ENCODE data around the gene COL5A1. TPM values are rescaled to one million over a fixed set of nuclear protein-coding genes. Genes with fewer than 3 reads are reported as not detected.
A peak's percentile ranks its signal among the peaks of the same experiment; 100 is the strongest.

COL5A1 gene
- total RNA-seq, 4 donors from 2014 or later = 4.9 to 97.4 (median 11.9) TPM

- Histone ChIP-seq H3K27ac (peak overlapping the region; percentile 36 to 83 (median 78)), H3K4me1 (peaks cover 0 to 34% (median 0%) of the 10 kb centered on the region in 4 donors), H3K36me3 (no peaks in the 10 kb centered on the region), H3K4me3 (peak overlapping the region in 1 of 4 donors; percentile 34), H3K27me3 (no peaks in the 10 kb centered on the region), H3K9me3 (peaks cover 0 to 4% (median 0%) of the 10 kb centered on the region in 4 donors)
- DNase-seq = no peak
- TF ChIP-seq POLR2A (IDR thresholded peaks at IDR 0.05) = no peak
- TF ChIP-seq CTCF (IDR thresholded peaks at IDR 0.05) = no peak
These were observed 4.2 kb downstream of the COL5A1 start for GRCh38 chr9:134645607-134646365.

DNA sequence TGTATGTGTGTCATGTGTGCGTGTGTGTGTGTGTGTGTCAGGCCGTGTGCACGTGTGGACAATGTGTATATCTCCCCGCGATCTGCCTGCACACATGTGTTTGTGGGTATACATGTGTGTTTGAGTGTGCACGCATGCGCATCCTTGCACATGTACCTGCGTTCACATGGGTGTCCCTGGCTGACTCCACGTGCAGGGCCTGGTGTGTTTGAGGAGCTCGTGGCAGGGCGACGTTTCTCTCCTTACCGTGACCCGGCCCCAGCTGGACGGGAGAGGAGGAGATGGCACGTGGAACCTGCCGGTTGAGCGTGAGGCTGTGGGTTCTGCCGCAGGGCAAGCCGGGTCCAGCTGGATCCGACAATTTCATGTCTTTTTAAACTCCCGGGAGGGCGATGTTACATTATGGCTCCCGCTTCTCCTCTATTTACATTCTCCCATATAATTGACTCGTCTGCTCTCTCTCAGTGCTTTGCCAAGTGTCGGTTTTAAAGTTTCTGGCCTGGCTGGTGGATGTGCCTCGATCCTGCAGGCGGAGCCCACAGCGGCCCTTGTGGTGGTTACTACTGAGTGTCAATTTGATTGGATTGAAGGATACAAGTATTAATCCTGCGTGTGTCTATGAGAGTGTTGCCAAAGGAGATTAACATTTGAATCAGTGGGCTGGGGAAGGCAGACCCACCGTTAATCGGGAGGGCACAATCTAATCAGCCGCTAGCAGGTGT lies 5.9 kb downstream of the COL5A1 start:
- DNase-seq = no peak
- Histone ChIP-seq H3K4me1 (peaks cover 0 to 34% (median 0%) of the 10 kb centered on the region in 4 donors), H3K9me3 (no peaks in the 10 kb centered on the region), H3K27me3 (no peaks in the 10 kb centered on the region), H3K4me3 (no peak overlapping the region), H3K27ac (peak overlapping the region in 1 of 4 donors; percentile 31), H3K36me3 (no peaks in the 10 kb centered on the region)
- no peak for TF ChIP-seq POLR2A (IDR thresholded peaks at IDR 0.05)
- no peak for TF ChIP-seq CTCF (IDR thresholded peaks at IDR 0.05)

- H3K9me3 ChIP-seq = no peaks in the 10 kb centered on the region
- TF ChIP-seq POLR2A (IDR thresholded peaks at IDR 0.05) (no peak), CTCF (IDR thresholded peaks at IDR 0.05) (no peak)
- DNase-seq = peak in 1 of 3 donors; percentile 38
- no peaks in the 10 kb centered on the region for H3K36me3 ChIP-seq
- peaks cover 0 to 34% (median 0%) of the 10 kb centered on the region in 4 donors for H3K4me1 ChIP-seq
- H3K27me3 ChIP-seq = no peaks in the 10 kb centered on the region
- no peak overlapping the region for H3K4me3 ChIP-seq
- peak overlapping the region in 3 of 4 donors; percentile 10 to 64 (median 47) for H3K27ac ChIP-seq
These were observed 7.3 kb downstream of the COL5A1 start for GRCh38 chr9:134648701-134649530.

DNA sequence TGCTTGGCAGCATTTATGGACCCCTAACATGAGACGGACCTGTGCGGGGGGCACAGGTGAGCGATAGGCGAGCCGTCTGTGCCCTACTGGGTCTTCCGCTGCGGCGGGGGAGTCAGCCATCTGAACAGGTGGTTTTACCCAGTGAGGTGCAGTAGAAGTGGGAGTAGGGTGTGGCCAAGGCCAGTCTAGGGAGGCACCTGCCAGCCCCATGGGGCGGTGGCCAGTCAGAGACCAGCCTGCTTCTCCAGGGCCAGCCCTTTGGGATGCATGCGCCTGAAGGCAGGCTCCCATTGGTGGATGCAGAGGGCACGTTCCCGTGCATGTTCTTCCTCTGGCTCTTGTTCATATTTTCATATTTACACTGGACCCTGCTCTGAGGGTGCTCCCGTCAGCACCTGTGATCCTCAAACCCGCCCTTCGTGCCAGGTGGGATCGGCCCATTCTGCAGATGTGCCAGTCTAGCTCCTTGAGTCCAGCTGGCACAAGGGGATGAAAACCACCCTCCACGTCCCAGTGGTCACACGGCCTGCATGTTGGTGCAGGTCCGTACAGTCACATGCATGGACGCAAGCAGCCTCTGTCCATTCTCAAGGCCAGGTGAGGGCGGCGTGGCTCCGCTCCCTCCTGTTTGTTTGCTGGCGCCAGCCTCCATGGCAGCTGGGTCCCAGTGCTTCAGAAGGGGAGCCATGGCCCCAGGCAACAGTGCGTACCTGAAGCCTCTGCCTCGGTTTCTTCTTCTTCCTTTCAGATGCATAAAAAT lies 9.0 kb downstream of the COL5A1 start:
- H3K4me1 ChIP-seq = peaks cover 0 to 29% (median 0%) of the 10 kb centered on the region in 4 donors
- no peaks in the 10 kb centered on the region for H3K36me3 ChIP-seq
- no peak overlapping the region for H3K4me3 ChIP-seq
- H3K9me3 ChIP-seq = no peaks in the 10 kb centered on the region
- H3K27ac ChIP-seq = no peak overlapping the region
- no peaks in the 10 kb centered on the region for H3K27me3 ChIP-seq
- TF ChIP-seq POLR2A (IDR thresholded peaks at IDR 0.05) (no peak), CTCF (IDR thresholded peaks at IDR 0.05) (no peak)
- peak in 1 of 3 donors; percentile 26 for DNase-seq

Measured in Peyer's patch (tissue), 4 donors.